A549 (cell line): ENCODE results near the gene IL21R.

ENCODE experiments used
- CBX2 ChIP-seq: fragments of 200-600 bp; sonication (generic); IDR thresholded peaks from 2 replicates; pipeline ENCODE4 v1.6.1; 2016; ENCODE audit warnings: low read depth, mild to moderate bottlenecking, borderline replicate concordance
- EHMT2 ChIP-seq: fragments of 200-600 bp; sonication (generic); IDR thresholded peaks from 2 replicates; pipeline ENCODE4 v1.6.1; 2016; ENCODE audit warnings: antibody characterized with exemption, low read depth, mild to moderate bottlenecking, moderate library complexity
- HDAC2 ChIP-seq: fragments of 200-600 bp; sonication (generic); IDR thresholded peaks from 2 replicates; pipeline ENCODE4 v1.6.1; 2016
- KDM5A ChIP-seq: fragments of 200-600 bp; sonication (generic); IDR thresholded peaks from 2 replicates; pipeline ENCODE4 v1.6.1; 2016; ENCODE audit warnings: antibody characterized with exemption, mild to moderate bottlenecking
- MAFK ChIP-seq: fragments of 450-650 bp; IDR thresholded peaks from 2 replicates; pipeline ENCODE4 v1.6.1; 2014; ENCODE audit not compliant: partially characterized antibody
- PHF8 ChIP-seq: fragments of 200-600 bp; sonication (generic); IDR thresholded peaks from 2 replicates; pipeline ENCODE4 v1.6.1; 2016; ENCODE audit warnings: low read depth, mild to moderate bottlenecking, antibody characterized with exemption, moderate library complexity, borderline replicate concordance
- TF ChIP-seq, protein P1 (sequence below): fragments of >200 bp; sonication (Bioruptor Twin); formaldehyde crosslinking; IDR thresholded peaks from 3 replicates; pipeline ENCODE4 v1.5.1; 2016

DNA sequence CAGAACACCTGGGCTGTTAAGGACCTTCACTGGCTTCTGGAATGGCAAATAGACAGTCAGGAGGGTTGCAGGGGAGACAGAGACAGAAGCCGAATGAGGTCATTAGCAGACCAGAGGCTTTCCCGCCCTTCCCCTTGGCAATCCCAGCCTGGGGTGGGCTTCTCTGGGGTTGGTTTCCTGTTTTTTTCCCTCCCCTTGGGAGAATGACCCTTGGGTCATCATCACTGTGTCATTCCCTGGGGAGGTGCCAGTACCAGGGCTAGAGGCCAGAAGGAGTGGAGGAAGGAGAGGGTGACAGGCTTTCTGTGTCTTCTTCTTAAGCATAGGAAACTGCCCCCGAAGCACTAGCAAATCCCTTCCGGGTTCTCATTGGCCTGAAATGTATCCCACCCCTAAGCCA is 42.9 kb upstream of the IL21R start:
- TF ChIP-seq EHMT2 (no peak), MAFK (no peak), KDM5A (no peak), CBX2 (no peak), HDAC2 (no peak), PHF8 (no peak)
- TF ChIP-seq, protein P1, sequence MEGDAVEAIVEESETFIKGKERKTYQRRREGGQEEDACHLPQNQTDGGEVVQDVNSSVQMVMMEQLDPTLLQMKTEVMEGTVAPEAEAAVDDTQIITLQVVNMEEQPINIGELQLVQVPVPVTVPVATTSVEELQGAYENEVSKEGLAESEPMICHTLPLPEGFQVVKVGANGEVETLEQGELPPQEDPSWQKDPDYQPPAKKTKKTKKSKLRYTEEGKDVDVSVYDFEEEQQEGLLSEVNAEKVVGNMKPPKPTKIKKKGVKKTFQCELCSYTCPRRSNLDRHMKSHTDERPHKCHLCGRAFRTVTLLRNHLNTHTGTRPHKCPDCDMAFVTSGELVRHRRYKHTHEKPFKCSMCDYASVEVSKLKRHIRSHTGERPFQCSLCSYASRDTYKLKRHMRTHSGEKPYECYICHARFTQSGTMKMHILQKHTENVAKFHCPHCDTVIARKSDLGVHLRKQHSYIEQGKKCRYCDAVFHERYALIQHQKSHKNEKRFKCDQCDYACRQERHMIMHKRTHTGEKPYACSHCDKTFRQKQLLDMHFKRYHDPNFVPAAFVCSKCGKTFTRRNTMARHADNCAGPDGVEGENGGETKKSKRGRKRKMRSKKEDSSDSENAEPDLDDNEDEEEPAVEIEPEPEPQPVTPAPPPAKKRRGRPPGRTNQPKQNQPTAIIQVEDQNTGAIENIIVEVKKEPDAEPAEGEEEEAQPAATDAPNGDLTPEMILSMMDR = no peak
